ENCODE results near the gene PRR29.

The PRR29 gene

DNA sequence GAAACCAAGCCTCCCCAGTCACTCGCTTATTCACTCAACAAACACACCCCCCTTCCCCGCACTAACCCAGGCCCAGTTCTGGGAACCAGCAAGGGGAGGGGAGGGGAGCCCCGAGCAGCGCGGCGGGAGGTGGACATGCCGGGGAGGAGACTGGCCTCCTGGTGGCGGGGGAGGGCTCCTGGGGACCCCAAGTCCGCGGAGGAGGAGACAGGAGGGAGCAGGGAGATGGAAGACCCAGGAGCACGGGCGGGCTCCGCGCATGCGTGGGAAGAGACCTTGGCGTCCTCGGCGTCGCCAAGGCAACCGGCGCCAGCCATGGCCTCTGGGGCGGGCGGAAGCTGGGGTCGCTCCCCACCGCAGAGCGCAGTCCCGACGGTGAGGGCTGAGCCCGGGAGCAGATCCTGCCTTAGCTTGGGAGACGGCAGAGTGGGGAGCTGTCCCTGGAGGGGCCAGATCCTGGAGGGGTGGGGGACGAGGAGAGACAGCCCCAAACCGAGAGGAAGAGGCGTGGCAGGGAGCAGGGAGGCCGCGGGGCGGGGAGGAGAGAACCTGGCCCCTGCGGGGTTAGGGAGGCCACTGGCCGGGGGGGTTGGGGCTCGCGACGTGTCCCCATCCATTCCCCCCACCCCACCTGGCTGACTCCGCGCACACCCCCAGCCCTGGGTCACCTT lies at the start of gene PRR29:
TSS of gene PRR29 (plus strand) at position 302 of the 671 bp plus-strand sequence. CDS start at position 316, 14 bp downstream.
- ATAC-seq: peak; percentile 70
- DNase-seq: peak; percentile 80

- ATAC-seq (no peak), DNase-seq (no peak)
These were observed 49.6 kb upstream of the PRR29 start for GRCh38 chr17:63948521-63948920.

DNA sequence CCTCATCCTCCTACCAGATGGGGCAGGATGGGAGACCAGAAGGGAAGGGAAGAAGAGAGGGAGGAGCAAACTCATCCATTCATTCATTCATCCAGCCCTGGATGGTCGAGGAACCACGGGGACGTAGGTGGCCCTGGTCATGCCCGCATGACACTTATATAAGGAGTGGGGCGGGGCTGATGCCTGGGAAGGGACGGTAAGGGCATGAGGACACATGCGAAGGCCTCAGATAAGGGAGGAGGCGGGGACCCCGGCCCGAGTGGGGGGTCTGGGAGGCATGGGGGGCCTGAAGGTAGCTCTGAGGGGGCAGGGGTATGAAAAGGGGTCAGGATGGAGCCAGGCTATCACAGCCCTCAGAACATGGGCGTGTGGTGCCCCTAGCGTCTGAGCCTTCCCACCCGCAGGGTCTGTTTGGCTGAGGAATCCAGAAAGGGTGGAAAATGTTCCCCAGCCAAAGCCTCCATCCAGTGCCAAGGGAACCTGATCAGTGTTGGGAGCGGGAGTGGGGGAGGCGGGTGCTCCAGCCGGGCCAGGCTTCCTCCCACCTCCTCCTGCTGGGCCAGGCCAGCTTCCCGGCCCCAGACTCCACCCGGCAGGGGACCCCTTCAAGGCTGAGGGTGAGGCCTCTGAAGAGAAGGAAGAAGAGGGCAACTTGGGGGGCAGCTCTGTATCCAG lies 48.4 kb upstream of the PRR29 start:
- no peak for DNase-seq
- no peak for ATAC-seq

DNA sequence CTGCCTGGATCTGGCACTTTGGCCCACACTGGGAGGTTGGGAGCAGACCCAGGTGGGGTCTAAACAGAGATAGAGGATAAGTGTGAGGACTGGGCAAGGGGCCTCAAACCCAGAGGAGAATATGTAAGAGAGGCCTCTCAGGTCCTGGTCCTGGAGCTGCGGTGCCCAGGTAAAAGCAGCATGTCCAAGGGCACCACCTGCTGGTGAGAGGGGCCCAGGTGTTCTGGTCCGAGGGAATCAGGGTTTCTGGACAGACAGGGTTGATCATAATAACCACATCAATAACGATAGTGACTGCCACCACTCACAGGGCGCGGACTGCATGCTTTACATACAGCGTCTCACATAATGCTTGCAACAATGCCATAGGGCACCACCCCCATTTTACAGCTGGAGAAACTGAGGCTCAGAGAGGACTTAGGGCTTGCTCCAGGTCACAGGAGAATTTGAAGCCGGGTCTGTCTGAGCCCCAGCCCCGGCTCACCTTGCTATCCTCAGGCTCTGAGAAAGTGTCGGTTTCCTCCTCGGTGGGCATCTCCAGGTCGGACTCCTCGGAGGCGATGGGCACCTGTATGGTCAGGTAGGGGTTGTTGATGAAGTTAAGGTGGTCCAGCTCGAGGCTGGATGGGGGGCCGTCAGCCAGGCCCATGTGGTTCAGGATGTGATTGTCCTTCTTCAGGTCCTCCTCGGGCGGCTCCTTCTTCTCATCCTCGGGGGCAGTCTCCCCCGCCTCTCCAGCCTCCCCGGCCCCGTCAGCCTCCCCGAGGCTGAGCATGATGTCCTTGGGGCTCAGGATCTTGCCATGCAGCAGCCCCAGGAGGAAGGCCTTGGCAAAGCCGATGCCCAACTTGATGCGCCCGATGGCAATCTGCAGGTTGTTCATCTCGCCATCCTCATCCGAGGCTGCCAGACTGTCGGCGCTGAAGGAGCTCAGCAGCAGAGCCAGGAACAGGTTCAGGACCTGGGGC lies 46.9 kb upstream of the PRR29 start:
- peak; percentile 44 for DNase-seq
- ATAC-seq: no peak

- peak; percentile 47 for ATAC-seq
- peak; percentile 37 for DNase-seq
These were observed 43.6 kb upstream of the PRR29 start for GRCh38 chr17:63954402-63955063.

DNA sequence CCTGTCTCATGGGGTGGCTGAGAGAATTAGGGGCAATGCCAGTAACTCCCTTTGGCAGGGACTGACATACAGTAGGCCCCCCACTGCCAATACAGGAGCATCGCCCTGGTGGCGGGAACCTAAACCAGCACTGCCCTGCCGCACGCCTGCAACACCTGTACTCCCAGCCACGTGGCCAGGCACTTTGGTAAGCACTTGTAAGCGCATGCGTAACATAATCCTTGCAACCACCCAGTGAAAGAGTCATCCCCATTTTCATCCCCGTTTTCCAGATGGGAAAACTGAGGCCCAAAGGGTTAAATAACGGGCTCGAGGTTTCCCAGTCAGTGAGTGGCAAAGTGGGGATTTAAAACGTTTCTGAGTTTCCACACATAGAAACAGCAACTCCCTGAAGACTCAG lies 42.9 kb upstream of the PRR29 start:
- ATAC-seq (no peak), DNase-seq (no peak)

DNA sequence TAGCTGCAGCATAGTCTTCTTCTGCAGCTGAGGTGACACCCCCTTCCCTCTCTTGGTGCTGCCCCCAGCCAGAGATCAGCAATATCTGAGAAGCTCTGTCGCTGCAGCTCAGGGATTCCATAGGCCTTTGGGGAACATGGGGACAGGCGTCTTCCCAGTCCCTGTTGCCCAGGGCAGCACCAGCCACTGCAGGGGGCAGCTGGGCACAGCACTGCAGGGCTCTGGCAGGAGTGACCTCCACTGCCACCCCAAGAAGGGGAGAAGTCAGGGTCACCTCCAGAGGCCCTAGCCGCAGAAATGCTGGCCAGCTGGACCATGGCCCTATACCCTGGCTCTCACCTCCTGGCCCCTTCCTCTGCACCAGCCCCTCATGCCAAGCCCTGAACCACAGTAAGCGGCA lies 42.4 kb upstream of the PRR29 start:
- no peak for ATAC-seq
- DNase-seq: no peak

DNA sequence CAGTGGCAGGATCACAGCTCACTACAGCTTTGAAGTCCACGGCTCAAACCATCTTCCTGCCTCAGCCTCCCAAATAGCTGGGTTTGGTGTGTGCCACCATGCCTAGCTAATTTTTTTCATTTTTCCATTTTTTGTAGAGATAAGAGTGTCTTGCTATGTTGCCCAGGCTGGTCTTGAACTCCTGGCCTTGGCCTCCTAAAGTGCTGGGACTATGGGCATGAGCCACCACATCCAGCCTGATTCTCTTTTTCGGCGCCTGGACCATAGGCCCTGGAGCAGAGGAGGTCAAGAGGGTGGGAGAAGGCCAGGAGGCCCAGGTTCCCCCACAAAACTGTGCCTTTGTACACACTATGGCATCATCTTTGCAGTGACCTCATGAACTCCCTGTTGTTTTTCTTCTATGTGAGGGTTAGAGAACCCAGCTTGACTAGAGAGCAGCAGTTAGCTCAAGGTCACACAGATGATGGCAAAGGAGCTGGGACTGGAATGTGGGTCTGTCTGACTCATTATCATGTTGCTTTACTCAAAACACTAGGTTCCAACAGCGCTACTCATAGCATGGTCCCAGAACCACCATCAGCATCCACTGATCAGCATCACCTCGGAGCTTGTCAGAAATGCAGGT lies 41.7 kb upstream of the PRR29 start:
- no peak for ATAC-seq
- DNase-seq: no peak

- DNase-seq (no peak), ATAC-seq (no peak)
These were observed 38.1 kb upstream of the PRR29 start for GRCh38 chr17:63960006-63960405.

GRCh38 chr17:63960430-63960829 lies 37.7 kb upstream of the PRR29 start:
- DNase-seq (no peak), ATAC-seq (no peak)

DNA sequence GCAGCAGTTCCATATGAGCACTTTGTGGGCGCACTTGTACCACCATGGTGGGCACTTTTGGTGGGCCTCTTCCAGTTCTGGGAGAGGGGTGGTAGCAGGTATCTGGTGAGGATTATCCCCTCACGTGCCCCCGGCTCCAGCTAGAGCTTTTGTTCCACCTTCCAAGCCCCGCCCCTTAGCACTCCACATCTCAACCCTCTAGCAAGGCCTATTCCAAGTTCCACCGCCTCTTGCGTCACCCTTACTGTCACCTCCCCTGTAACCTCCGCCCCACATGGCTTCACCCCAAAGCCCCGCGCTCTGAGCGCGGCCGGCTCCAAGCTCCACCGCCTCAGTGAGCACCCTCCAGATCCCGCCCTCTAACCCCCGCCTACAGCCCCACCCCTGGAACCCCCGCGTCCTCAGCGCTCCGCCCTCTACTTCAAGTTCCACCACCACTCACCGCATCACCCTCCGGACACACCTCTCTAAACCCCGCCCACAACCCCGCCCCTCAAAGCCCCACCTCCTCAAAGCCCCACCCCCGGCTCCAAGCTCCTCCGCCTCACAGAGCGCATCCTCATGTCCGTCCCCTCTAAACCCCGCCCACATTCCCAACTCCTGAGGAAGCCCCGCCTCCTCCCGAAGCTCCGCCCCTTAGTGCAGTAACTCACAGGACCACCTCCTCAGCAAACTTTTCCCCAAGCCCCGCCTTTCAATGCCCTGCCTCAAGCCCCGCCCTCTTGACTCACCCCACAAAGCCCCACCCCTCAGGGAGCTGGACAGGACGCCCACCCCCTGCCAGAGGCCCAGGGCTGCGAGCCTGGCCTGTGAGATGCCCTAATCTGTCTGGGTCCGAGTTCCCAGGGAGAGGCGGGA lies 36.6 kb upstream of the PRR29 start:
- ATAC-seq (peak; percentile 28), DNase-seq (peak; percentile 52)

GRCh38 chr17:63962298-63962744 lies 35.8 kb upstream of the PRR29 start:
- ATAC-seq (no peak), DNase-seq (no peak)

GRCh38 chr17:63963123-63963522 lies 35.0 kb upstream of the PRR29 start:
- DNase-seq (no peak), ATAC-seq (no peak)

DNA sequence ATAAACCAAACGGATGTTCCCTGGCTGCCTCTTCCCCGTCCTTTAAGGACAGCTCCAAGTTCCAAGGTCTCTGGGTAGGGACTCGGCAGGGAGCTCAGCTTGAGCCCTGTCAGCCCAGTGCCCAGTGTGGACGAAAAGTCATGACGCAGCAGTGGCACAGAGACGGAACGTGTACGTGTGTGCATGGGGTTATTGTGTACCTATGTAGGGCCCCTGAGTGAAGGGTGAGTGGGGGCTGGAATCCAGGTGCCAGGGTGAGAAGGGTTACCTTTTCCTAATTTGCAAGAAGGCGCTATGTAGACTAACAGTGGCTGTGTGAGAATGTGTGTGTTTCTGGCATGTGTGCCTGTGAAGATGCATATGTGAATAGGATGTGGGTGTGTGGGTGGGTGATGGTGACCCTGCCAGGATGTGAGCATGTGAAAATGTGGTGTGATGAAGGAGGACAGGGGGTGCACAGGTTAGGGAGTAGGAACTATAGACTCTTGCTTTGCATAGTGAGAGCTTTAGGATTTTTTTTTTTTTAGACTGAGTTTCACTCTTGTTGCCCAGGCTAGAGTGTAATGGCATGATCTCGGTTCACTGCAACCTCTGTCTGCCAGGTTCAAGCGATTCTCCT lies 31.4 kb upstream of the PRR29 start:
- DNase-seq: no peak
- ATAC-seq: peak; percentile 69

GRCh38 chr17:63967953-63968352 lies 30.2 kb upstream of the PRR29 start:
- DNase-seq (no peak), ATAC-seq (peak; percentile 44)

GRCh38 chr17:63969278-63969677 lies 28.9 kb upstream of the PRR29 start:
- no peak for DNase-seq

GRCh38 chr17:63972796-63973195 lies 25.4 kb upstream of the PRR29 start, which contains the start of gene SCN4A:
Gene SCN4A (minus strand): TSS chr17:63972918. CDS start chr17:63972841, 77 bp downstream.
- no peak for ATAC-seq

More at GRCh38 chr17:63969278-63969677, 28.9 kb upstream of the PRR29 start:
- no peak for ATAC-seq

GRCh38 chr17:63973247-63973646 lies 24.9 kb upstream of the PRR29 start:
- DNase-seq (no peak), ATAC-seq (no peak)

More at GRCh38 chr17:63972796-63973195, 25.4 kb upstream of the PRR29 start, which contains the start of gene SCN4A:
- DNase-seq: no peak

DNA sequence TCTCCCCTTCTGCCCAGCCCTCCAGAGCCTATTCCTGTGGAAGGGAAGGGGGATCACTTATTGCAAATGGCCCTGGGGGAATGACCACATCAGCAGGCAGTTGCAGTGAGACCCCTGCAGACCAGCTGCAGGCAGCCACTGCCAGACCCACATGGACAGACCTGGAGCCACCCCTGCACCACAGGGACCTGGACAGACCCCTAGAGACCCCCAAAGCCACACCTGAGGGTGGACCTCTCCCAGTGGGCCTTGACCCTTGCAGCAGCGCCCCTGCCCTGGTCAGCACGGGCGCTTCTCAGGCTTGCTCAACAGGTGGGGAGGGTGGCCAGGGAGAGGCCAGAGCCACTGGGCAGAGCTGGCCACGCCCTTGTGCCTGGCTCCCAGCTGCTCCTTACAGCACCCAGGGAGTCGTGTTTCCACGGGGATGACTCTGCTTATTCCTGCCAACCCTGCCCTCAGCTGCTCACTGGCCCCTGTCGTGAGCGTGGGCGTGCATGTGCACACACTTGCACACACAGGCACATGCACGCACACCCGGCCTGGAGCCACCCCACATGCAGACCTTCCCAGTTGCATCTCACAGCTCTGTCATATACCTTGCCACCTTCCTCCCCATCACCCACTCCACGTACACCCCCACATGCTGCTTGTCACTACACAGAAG lies 24.1 kb upstream of the PRR29 start:
- DNase-seq (no peak), ATAC-seq (no peak)
